Raji (cell line): ENCODE results near the gene HPSE2.

Experiments
- POLR2A ChIP-seq: IDR thresholded peaks from 2 replicates; pipeline ENCODE4 v1.6.1; 2011; ENCODE audit warnings: low read depth, low read length, control low read depth; ENCODE audit not compliant: insufficient read depth

Gene HPSE2

GRCh38 chr10:98460837-98461499 lies 774.7 kb downstream of the HPSE2 start:
- TF ChIP-seq POLR2A, result no peak

GRCh38 chr10:98458809-98459784 lies 776.6 kb downstream of the HPSE2 start:
- no peak for TF ChIP-seq POLR2A

GRCh38 chr10:98457721-98458120 lies 777.9 kb downstream of the HPSE2 start:
- no peak for TF ChIP-seq POLR2A

- no peak for TF ChIP-seq POLR2A
Measured at GRCh38 chr10:98456686-98457482, 778.8 kb downstream of the HPSE2 start.

- TF ChIP-seq POLR2A, result no peak
Measured at GRCh38 chr10:98456043-98456570, 779.5 kb downstream of the HPSE2 start.

- TF ChIP-seq POLR2A, result no peak
Measured at GRCh38 chr10:98453729-98454128, 781.9 kb downstream of the HPSE2 start.

GRCh38 chr10:98450618-98451017 lies 785.0 kb downstream of the HPSE2 start:
- TF ChIP-seq POLR2A, result no peak

- no peak for TF ChIP-seq POLR2A
Measured at GRCh38 chr10:98449287-98449686, 786.4 kb downstream of the HPSE2 start.

GRCh38 chr10:98446661-98447221 lies 788.9 kb downstream of the HPSE2 start, which contains the start of gene HPS1:
TSS of gene HPS1 (minus strand) at chr10:98446935. CDS start at chr10:98443240, 3,695 bp downstream.
- TF ChIP-seq POLR2A, result peak; percentile 82

- TF ChIP-seq POLR2A, result no peak
Measured at GRCh38 chr10:98446151-98446660, 789.4 kb downstream of the HPSE2 start.

GRCh38 chr10:98445200-98445812 lies 790.3 kb downstream of the HPSE2 start:
- no peak for TF ChIP-seq POLR2A

GRCh38 chr10:98444314-98445006 lies 791.2 kb downstream of the HPSE2 start:
- no peak for TF ChIP-seq POLR2A

- TF ChIP-seq POLR2A, result no peak
Measured at GRCh38 chr10:98438715-98439114, 796.9 kb downstream of the HPSE2 start.
